H9 (cell line): ENCODE data around the gene TMA7. TPM values are rescaled to one million over a fixed set of nuclear protein-coding genes. Genes with fewer than 3 reads are reported as not detected.
A peak's percentile ranks its signal among the peaks of the same experiment; 100 is the strongest.

Experiments used
- DNase-seq: peaks from one replicate; pipeline ENCODE4 v3.0.0-alpha.2; 2017
- H2AFZ ChIP-seq: one replicate; pipeline ENCODE4 v1.6.1; 2013; ENCODE audit warnings: mild to moderate bottlenecking, low read length, control low read depth, moderate library complexity
- H2AK5ac ChIP-seq: 2 replicates; pipeline ENCODE4 v1.6.1; 2013; ENCODE audit warnings: low read length, control low read depth, mixed read lengths; ENCODE audit not compliant: insufficient read length
- H2BK120ac ChIP-seq: one replicate; pipeline ENCODE4 v1.6.1; 2013; ENCODE audit warnings: low read depth, mild to moderate bottlenecking, low read length, control low read depth, inconsistent platforms; ENCODE audit not compliant: poor library complexity, severe bottlenecking
- H2BK12ac ChIP-seq: 2 replicates; pipeline ENCODE4 v1.6.1; 2013; ENCODE audit warnings: low read length, control low read depth, mixed read lengths, low read depth; ENCODE audit not compliant: insufficient read length
- H2BK15ac ChIP-seq: 2 replicates; pipeline ENCODE4 v1.6.1; 2013; ENCODE audit warnings: low read depth, low read length, control low read depth
- H2BK20ac ChIP-seq: one replicate; pipeline ENCODE4 v1.6.1; 2013; ENCODE audit warnings: low read depth, mild to moderate bottlenecking, low read length, control low read depth, inconsistent platforms; ENCODE audit not compliant: poor library complexity, severe bottlenecking
- H2BK5ac ChIP-seq: 2 replicates; pipeline ENCODE4 v1.6.1; 2013; ENCODE audit warnings: low read length, control low read depth, mixed read lengths; ENCODE audit not compliant: insufficient read length
- H3K14ac ChIP-seq: 2 replicates; pipeline ENCODE4 v1.6.1; 2013; ENCODE audit warnings: low read length, control low read depth; ENCODE audit not compliant: insufficient read depth
- H3K18ac ChIP-seq: 2 replicates; pipeline ENCODE4 v1.6.1; 2013; ENCODE audit warnings: low read depth, mild to moderate bottlenecking, mixed read lengths, low read length, control low read depth; ENCODE audit not compliant: insufficient read length
- H3K23ac ChIP-seq: 2 replicates; pipeline ENCODE4 v1.6.1; 2013; ENCODE audit warnings: low read length, control low read depth, mixed read lengths, low read depth; ENCODE audit not compliant: insufficient read length
- H3K23me2 ChIP-seq: 2 replicates; pipeline ENCODE4 v1.6.1; 2013; ENCODE audit warnings: low read depth, mild to moderate bottlenecking, mixed read lengths, low read length, control low read depth; ENCODE audit not compliant: insufficient read length, poor library complexity, severe bottlenecking
- H3K27ac ChIP-seq: 2 replicates; pipeline ENCODE4 v1.5.1; 2013; ENCODE audit warnings: low read length, control low read depth, mixed read lengths, low read depth; ENCODE audit not compliant: insufficient read length
- H3K27me3 ChIP-seq: 2 replicates; pipeline ENCODE4 v1.6.1; 2013; ENCODE audit warnings: low read length, control low read depth, inconsistent platforms; ENCODE audit not compliant: insufficient read depth
- H3K4ac ChIP-seq: 2 replicates; pipeline ENCODE4 v1.6.1; 2013; ENCODE audit warnings: low read depth, mild to moderate bottlenecking, control low read depth, inconsistent platforms, low read length, moderate library complexity
- H3K4me1 ChIP-seq: 2 replicates; pipeline ENCODE4 v1.6.1; 2013; ENCODE audit warnings: low read length, control low read depth, inconsistent platforms; ENCODE audit not compliant: insufficient read depth
- H3K4me2 ChIP-seq: 2 replicates; pipeline ENCODE4 v1.6.1; 2013; ENCODE audit warnings: low read length, control low read depth, mixed read lengths; ENCODE audit not compliant: insufficient read length, insufficient read depth
- H3K56ac ChIP-seq: 2 replicates; pipeline ENCODE4 v1.6.1; 2013; ENCODE audit warnings: low read depth, mild to moderate bottlenecking, mixed read lengths, low read length, control low read depth; ENCODE audit not compliant: insufficient read length
- H3K79me1 ChIP-seq: 2 replicates; pipeline ENCODE4 v1.6.1; 2013; ENCODE audit warnings: low read depth, mild to moderate bottlenecking, moderate library complexity, low read length, control low read depth, inconsistent platforms; ENCODE audit not compliant: insufficient read depth, poor library complexity, severe bottlenecking
- H3K79me2 ChIP-seq: 2 replicates; pipeline ENCODE4 v1.6.1; 2013; ENCODE audit warnings: low read length, control low read depth, inconsistent platforms; ENCODE audit not compliant: insufficient read depth
- H3K9ac ChIP-seq: 2 replicates; pipeline ENCODE4 v1.6.1; 2013; ENCODE audit warnings: low read length, control low read depth, mixed read lengths; ENCODE audit not compliant: insufficient read length; ENCODE audit errors: extremely low read depth
- H3K9me3 ChIP-seq: one replicate; pipeline ENCODE4 v1.6.1; 2013; ENCODE audit warnings: low read depth, low read length, inconsistent platforms; ENCODE audit not compliant: control insufficient read depth
- H3T11ph ChIP-seq: one replicate; pipeline ENCODE4 v1.6.1; 2013; ENCODE audit warnings: mild to moderate bottlenecking, low read length, control low read depth, inconsistent platforms
- H4K20me1 ChIP-seq: one replicate; pipeline ENCODE4 v1.6.1; 2013; ENCODE audit not compliant: control insufficient read depth, insufficient read length, insufficient read depth
- H4K5ac ChIP-seq: 2 replicates; pipeline ENCODE4 v1.6.1; 2013; ENCODE audit warnings: low read depth, mild to moderate bottlenecking, mixed read lengths, low read length, control low read depth; ENCODE audit not compliant: insufficient read length
- H4K8ac ChIP-seq: replicated peaks from 2 replicates; pipeline ENCODE4 v1.6.1; 2013; ENCODE audit warnings: low read length, control low read depth, mixed read lengths, low read depth; ENCODE audit not compliant: insufficient read length
- H4K91ac ChIP-seq: 2 replicates; pipeline ENCODE4 v1.6.1; 2013; ENCODE audit warnings: low read depth, mild to moderate bottlenecking, moderate library complexity, mixed read lengths, low read length, control low read depth; ENCODE audit not compliant: insufficient read length
- H3K27ac Mint-ChIP-seq, 3 experiments: 2 replicates in 2 of 3; 3 replicates in 1 of 3; pipeline ENCODE4 v1.8.0; 2020 to 2021; ENCODE audit warnings: mixed read lengths in 3 of 3, mild to moderate bottlenecking in 1 of 3, moderate library complexity in 1 of 3
- H3K27me3 Mint-ChIP-seq: 2 replicates; pipeline ENCODE4 v1.8.0; 2021; ENCODE audit warnings: low read depth, mild to moderate bottlenecking, moderate library complexity, mixed read lengths
- H3K36me3 Mint-ChIP-seq, 3 experiments: 2 replicates in 2 of 3; 3 replicates in 1 of 3; pipeline ENCODE4 v1.8.0; 2020 to 2021; ENCODE audit warnings: low read depth in 3 of 3, mixed read lengths in 3 of 3; ENCODE audit not compliant: insufficient read depth in 1 of 3
- H3K4me1 Mint-ChIP-seq, 2 experiments: 2 replicates each; pipeline ENCODE4 v1.8.0; 2020; ENCODE audit warnings: mixed read lengths in 2 of 2
- H3K4me3 Mint-ChIP-seq, 2 experiments: 2 replicates in 1 of 2; 3 replicates in 1 of 2; pipeline ENCODE4 v1.8.0; 2020 to 2021; ENCODE audit warnings: mild to moderate bottlenecking in 2 of 2, mixed read lengths in 2 of 2, moderate library complexity in 1 of 2
- H3K9me3 Mint-ChIP-seq, 2 experiments: 2 replicates in 1 of 2; 3 replicates in 1 of 2; pipeline ENCODE4 v1.8.0; 2020; ENCODE audit warnings: mild to moderate bottlenecking in 2 of 2, mixed read lengths in 2 of 2, moderate library complexity in 1 of 2
- WGBS: extraction: QIAGEN DNeasy Blood & Tissue Kit; methylation state at CpG from one replicate; pipeline ENCODE4 v1.1.7; 2013; ENCODE audit warnings: missing lambda C conversion rate, low lambda C conversion rate, mixed read lengths; ENCODE audit not compliant: insufficient read length; ENCODE audit errors: extremely low coverage; 5-methylcytosine and 5-hydroxymethylcytosine counted together
- total RNA-seq: library from RNA; stranded (reverse); gene quantifications from 2 replicates; pipeline ENCODE4 v1.2.1, GENCODE V29; 2021
- TF ChIP-seq, protein P1 (sequence below): fragments of 200-600 bp; sonication (generic); conservative IDR thresholded peaks from 3 replicates; pipeline ENCODE4 v1.8.0; 2021; ENCODE audit warnings: antibody characterized with exemption, mild to moderate bottlenecking

Gene TMA7
- total RNA-seq, 1 experiment from 2014 or later, result 305 TPM

- H3K4me3 Mint-ChIP-seq, result no peak overlapping the region
- H3K36me3 Mint-ChIP-seq, result peaks cover 55 to 93% (median 81%) of the 10 kb centered on the region in 3 experiments
- Histone ChIP-seq H3K27me3 (no peaks in the 10 kb centered on the region), H2AFZ (no peak overlapping the region), H3K23me2 (no peaks in the 10 kb centered on the region), H3K27ac (no peak overlapping the region), H3K79me1 (no peaks in the 10 kb centered on the region), H3K4me1 (no peaks in the 10 kb centered on the region), H3K9me3 (no peaks in the 10 kb centered on the region), H3K23ac (no peak overlapping the region), H2AK5ac (no peak overlapping the region), H4K20me1 (no peaks in the 10 kb centered on the region), H2BK120ac (no peak overlapping the region), H3K4me2 (no peak overlapping the region), H2BK20ac (no peak overlapping the region), H2BK15ac (no peak overlapping the region), H3K9ac (no peak overlapping the region), H4K8ac (no peak overlapping the region), H3K56ac (no peak overlapping the region), H3K4ac (no peak overlapping the region), H4K5ac (no peak overlapping the region), H3T11ph (no peak overlapping the region), H3K18ac (no peak overlapping the region), H2BK5ac (no peak overlapping the region), H3K14ac (no peak overlapping the region), H3K79me2 (no peaks in the 10 kb centered on the region), H2BK12ac (no peak overlapping the region), H4K91ac (no peak overlapping the region)
- no CpG with 5 or more reads among the region's 18 CpGs for WGBS
- TF ChIP-seq, protein P1, sequence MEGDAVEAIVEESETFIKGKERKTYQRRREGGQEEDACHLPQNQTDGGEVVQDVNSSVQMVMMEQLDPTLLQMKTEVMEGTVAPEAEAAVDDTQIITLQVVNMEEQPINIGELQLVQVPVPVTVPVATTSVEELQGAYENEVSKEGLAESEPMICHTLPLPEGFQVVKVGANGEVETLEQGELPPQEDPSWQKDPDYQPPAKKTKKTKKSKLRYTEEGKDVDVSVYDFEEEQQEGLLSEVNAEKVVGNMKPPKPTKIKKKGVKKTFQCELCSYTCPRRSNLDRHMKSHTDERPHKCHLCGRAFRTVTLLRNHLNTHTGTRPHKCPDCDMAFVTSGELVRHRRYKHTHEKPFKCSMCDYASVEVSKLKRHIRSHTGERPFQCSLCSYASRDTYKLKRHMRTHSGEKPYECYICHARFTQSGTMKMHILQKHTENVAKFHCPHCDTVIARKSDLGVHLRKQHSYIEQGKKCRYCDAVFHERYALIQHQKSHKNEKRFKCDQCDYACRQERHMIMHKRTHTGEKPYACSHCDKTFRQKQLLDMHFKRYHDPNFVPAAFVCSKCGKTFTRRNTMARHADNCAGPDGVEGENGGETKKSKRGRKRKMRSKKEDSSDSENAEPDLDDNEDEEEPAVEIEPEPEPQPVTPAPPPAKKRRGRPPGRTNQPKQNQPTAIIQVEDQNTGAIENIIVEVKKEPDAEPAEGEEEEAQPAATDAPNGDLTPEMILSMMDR, result no peak
- H3K27me3 Mint-ChIP-seq, result no peaks in the 10 kb centered on the region; the same call in 1 of the 2 replicates
- H3K4me1 Mint-ChIP-seq, result no peaks in the 10 kb centered on the region
- DNase-seq, result no peak
- H3K9me3 Mint-ChIP-seq, result no peaks in the 10 kb centered on the region
- peak overlapping the region in 2 of 3 experiments; percentile 49 to 52; a peak in 3 of 7 replicates for H3K27ac Mint-ChIP-seq
These were observed 33.3 kb upstream of the TMA7 start for GRCh38 chr3:48406443-48407431.
